Tibial artery (tissue), 4 donors: Measurements from ENCODE around the gene B3GAT2.

Source experiments
- DNase-seq, 2 donors: peaks; one replicate each; pipeline ENCODE4 v3.0.0-alpha.2; 2019
- H3K27ac ChIP-seq, 2 donors: fragments of 200-600 bp; sonication (generic) in 1 of 2; 1 replicate in 1 of 2; 2 replicates in 1 of 2; pipeline ENCODE4 v1.5.1; 2018 to 2019; ENCODE audit warnings: mild to moderate bottlenecking in 1 of 2
- H3K27me3 ChIP-seq, 2 donors: fragments of 200-600 bp; sonication (generic) in 1 of 2; one replicate each; pipeline versions ENCODE4 v1.5.1 to v1.6.0; 2016 to 2019
- H3K36me3 ChIP-seq, 3 donors: fragments of 200-600 bp; sonication (generic) in 2 of 3; one replicate each; pipeline ENCODE4 v1.5.1; 2016 to 2019; ENCODE audit warnings: mild to moderate bottlenecking in 2 of 3
- H3K4me1 ChIP-seq, 4 donors: fragments of 200-600 bp; sonication (generic) in 2 of 4; 1 replicate in 3 of 4; 2 replicates in 1 of 4; pipeline ENCODE4 v1.5.1; 2016 to 2019
- H3K4me3 ChIP-seq, 2 donors: fragments of 200-600 bp; sonication (generic) in 1 of 2; 1 replicate in 1 of 2; 2 replicates in 1 of 2; pipeline ENCODE4 v1.5.1; 2018 to 2019; ENCODE audit warnings: mild to moderate bottlenecking in 2 of 2
- H3K9me3 ChIP-seq, 3 donors: fragments of 200-600 bp; sonication (generic) in 1 of 3; one replicate each; pipeline ENCODE4 v1.5.1; 2016 to 2019
- CTCF ChIP-seq, 2 experiments: fragments of 200-600 bp in 1 of 2; fragments of 450-650 bp in 1 of 2; IDR thresholded peaks; one replicate each; pipeline ENCODE4 v1.5.1; 2017 to 2019; ENCODE audit warnings: antibody characterized with exemption in 2 of 2, mild to moderate bottlenecking in 1 of 2, moderate library complexity in 1 of 2
- intact Hi-C: fragments of 100-400 bp; cut with DNase I; formaldehyde crosslinking; loops from one replicate; pipeline ENCODE4 v1.15.0; 2023; ENCODE audit warnings: low total_unique reads

The B3GAT2 gene

GRCh38 chr6:70831427-70831826, 125.4 kb downstream of the B3GAT2 start:
- H3K36me3 ChIP-seq, result no peaks in the 10 kb centered on the region
- TF ChIP-seq CTCF (IDR thresholded peaks at IDR 0.05), result no peak
- no peak for DNase-seq
- H3K4me1 ChIP-seq, result peaks cover 0 to 16% (median 2%) of the 10 kb centered on the region in 4 donors
- H3K9me3 ChIP-seq, result no peaks in the 10 kb centered on the region
- no peaks in the 10 kb centered on the region for H3K27me3 ChIP-seq
- intact Hi-C loops, result no loop called here
- no peak overlapping the region for H3K4me3 ChIP-seq
- no peak overlapping the region for H3K27ac ChIP-seq

- H3K27me3 ChIP-seq, result no peaks in the 10 kb centered on the region
- H3K36me3 ChIP-seq, result no peaks in the 10 kb centered on the region
- TF ChIP-seq CTCF (IDR thresholded peaks at IDR 0.05), result no peak
- intact Hi-C loops, result no loop called here
- DNase-seq, result no peak
- no peak overlapping the region for H3K4me3 ChIP-seq
- H3K9me3 ChIP-seq, result no peaks in the 10 kb centered on the region
- H3K27ac ChIP-seq, result no peak overlapping the region
- H3K4me1 ChIP-seq, result no peaks in the 10 kb centered on the region
Measured at GRCh38 chr6:70823651-70824050, 133.2 kb downstream of the B3GAT2 start.

- Histone ChIP-seq H3K27me3 (no peaks in the 10 kb centered on the region), H3K4me1 (no peaks in the 10 kb centered on the region), H3K9me3 (no peaks in the 10 kb centered on the region), H3K4me3 (no peak overlapping the region), H3K27ac (no peak overlapping the region), H3K36me3 (no peaks in the 10 kb centered on the region)
- TF ChIP-seq CTCF (IDR thresholded peaks at IDR 0.05), result no peak
- no peak for DNase-seq
- intact Hi-C loops, result no loop called here
Measured at GRCh38 chr6:70821751-70822150, 135.1 kb downstream of the B3GAT2 start.

- DNase-seq, result no peak
- no peaks in the 10 kb centered on the region for H3K9me3 ChIP-seq
- intact Hi-C loops, result no loop called here
- no peaks in the 10 kb centered on the region for H3K27me3 ChIP-seq
- H3K27ac ChIP-seq, result no peak overlapping the region
- H3K4me3 ChIP-seq, result no peak overlapping the region
- H3K36me3 ChIP-seq, result no peaks in the 10 kb centered on the region
- H3K4me1 ChIP-seq, result no peaks in the 10 kb centered on the region
- no peak for TF ChIP-seq CTCF (IDR thresholded peaks at IDR 0.05)
Measured at GRCh38 chr6:70820778-70821177, 136.1 kb downstream of the B3GAT2 start.

- Histone ChIP-seq H3K4me1 (no peaks in the 10 kb centered on the region), H3K27ac (no peak overlapping the region), H3K4me3 (no peak overlapping the region), H3K27me3 (no peaks in the 10 kb centered on the region), H3K9me3 (no peaks in the 10 kb centered on the region), H3K36me3 (no peaks in the 10 kb centered on the region)
- intact Hi-C loops, result no loop called here
- no peak for DNase-seq
- TF ChIP-seq CTCF (IDR thresholded peaks at IDR 0.05), result no peak
Measured at GRCh38 chr6:70819646-70820045, 137.2 kb downstream of the B3GAT2 start.

- no peaks in the 10 kb centered on the region for H3K9me3 ChIP-seq
- H3K4me1 ChIP-seq, result no peaks in the 10 kb centered on the region
- H3K27ac ChIP-seq, result no peak overlapping the region
- no peak for DNase-seq
- intact Hi-C loops, result no loop called here
- no peak overlapping the region for H3K4me3 ChIP-seq
- TF ChIP-seq CTCF (IDR thresholded peaks at IDR 0.05), result no peak
- no peaks in the 10 kb centered on the region for H3K27me3 ChIP-seq
- no peaks in the 10 kb centered on the region for H3K36me3 ChIP-seq
Measured at GRCh38 chr6:70813885-70814284, 143.0 kb downstream of the B3GAT2 start.
